GM12878 (cell line): Measurements from ENCODE around the gene C20orf96. TPM values are rescaled to one million over a fixed set of nuclear protein-coding genes. Genes with fewer than 3 reads are reported as not detected.

Experiments
- ATAC-seq: fragments of 200-7000 bp; cut with Tn5 transposase; 3 replicates; pipeline ENCODE4 v1.9.1; 2020; ENCODE audit warnings: mild to moderate bottlenecking, moderate library complexity
- BruUV-seq: library from RNA; stranded (reverse); fragments of 400-500 nt; replicated peaks from 2 replicates; lab custom pipeline; 2021; lab: Mats Ljungman, UMichigan
- CTCF ChIA-PET: fragments of 300-600 bp; sonication (Branson Sonifier 250); formaldehyde crosslinking; extraction: SDS; loops from one replicate; lab custom pipeline; 2021; ENCODE audit warnings: inconsistent platforms; lab: Yijun Ruan, JAX
- POLR2A ChIA-PET: fragments of 350-600 bp; formaldehyde crosslinking; extraction: SDS; loops from one replicate; lab custom pipeline; 2021; ENCODE audit warnings: inconsistent platforms; lab: Charles Lee
- RAD21 ChIA-PET: fragments of 300-600 bp; sonication (Branson Sonifier 250); formaldehyde crosslinking; loops from one replicate; lab custom pipeline; 2023; ENCODE audit warnings: antibody characterized with exemption; ENCODE audit not compliant: unreplicated experiment; lab: Charles Lee
- SMC1A ChIA-PET: fragments of 300-600 bp; sonication (Branson Sonifier 250); formaldehyde crosslinking; loops from one replicate; lab custom pipeline; 2023; ENCODE audit not compliant: unreplicated experiment, uncharacterized antibody; lab: Charles Lee
- DNase-seq: peaks from one replicate; pipeline ENCODE4 v3.0.0-alpha.2; 2011; ENCODE audit warnings: low read depth, low spot score
- FAIRE-seq: peaks from 3 replicates; lab custom pipeline; 2011; peaks lifted over from hg19 to GRCh38; lab: Jason Lieb, UNC
- H2AFZ ChIP-seq: 2 replicates; pipeline ENCODE4 v1.6.0; 2011; ENCODE audit warnings: low read depth, low read length, control low read depth; ENCODE audit not compliant: control insufficient read depth
- H3K27ac ChIP-seq: 2 replicates; pipeline ENCODE4 v1.5.1; 2011; ENCODE audit warnings: control low read depth; ENCODE audit not compliant: control insufficient read depth, insufficient read depth
- H3K27me3 ChIP-seq, 2 experiments: replicated peaks in 1 of 2; 2 replicates each; pipeline versions ENCODE4 v1.6.0 to v1.6.1; 2011; ENCODE audit warnings: low read length in 1 of 2; ENCODE audit not compliant: control insufficient read depth in 2 of 2, insufficient read depth in 2 of 2
- H3K36me3 ChIP-seq, 2 experiments: 2 replicates each; pipeline ENCODE4 v1.5.1; 2011; ENCODE audit warnings: low read length in 1 of 2; ENCODE audit not compliant: control insufficient read depth in 2 of 2, insufficient read depth in 2 of 2
- H3K4me1 ChIP-seq: 2 replicates; pipeline ENCODE4 v1.6.1; 2011; ENCODE audit warnings: mild to moderate bottlenecking, low read length, moderate library complexity, mixed read lengths; ENCODE audit not compliant: control insufficient read depth, insufficient read depth
- H3K4me2 ChIP-seq: 2 replicates; pipeline ENCODE4 v1.6.0; 2011; ENCODE audit warnings: control low read depth; ENCODE audit not compliant: control insufficient read depth, insufficient read depth
- H3K4me3 ChIP-seq: fragments of 200-600 bp; sonication (generic); 2 replicates; pipeline ENCODE4 v1.5.1; 2016
- H3K79me2 ChIP-seq: 2 replicates; pipeline ENCODE4 v1.6.0; 2011; ENCODE audit warnings: low read length; ENCODE audit not compliant: control insufficient read depth, insufficient read depth
- H3K9ac ChIP-seq: 2 replicates; pipeline ENCODE4 v1.8.0; 2011; ENCODE audit warnings: low read length, control low read depth, mixed read lengths; ENCODE audit not compliant: control insufficient read depth, insufficient read depth
- H3K9me3 ChIP-seq: replicated peaks from 3 replicates; pipeline ENCODE4 v1.5.1; 2011; ENCODE audit warnings: mild to moderate bottlenecking, low read length; ENCODE audit not compliant: control insufficient read depth, insufficient read depth
- H4K20me1 ChIP-seq: 2 replicates; pipeline ENCODE4 v1.6.0; 2011; ENCODE audit not compliant: control insufficient read depth, insufficient read depth
- BACH1 ChIP-seq: fragments of 450-650 bp; IDR thresholded peaks from 2 replicates; pipeline ENCODE4 v1.6.1; 2017; ENCODE audit warnings: mild to moderate bottlenecking, borderline replicate concordance
- CUX1 ChIP-seq: IDR thresholded peaks from 2 replicates; pipeline ENCODE4 v1.6.1; 2012; ENCODE audit warnings: improper control_type of control experiment, low read depth, low read length; ENCODE audit not compliant: insufficient replicate concordance
- IKZF1 ChIP-seq: fragments of 450-650 bp; conservative IDR thresholded peaks from 2 replicates; pipeline ENCODE4 v1.6.1; 2017; ENCODE audit warnings: antibody characterized with exemption, mild to moderate bottlenecking
- IKZF2 ChIP-seq, 2 experiments: fragments of 450-650 bp; IDR thresholded peaks; 2 replicates each; pipeline ENCODE4 v1.6.1; 2017; ENCODE audit warnings: mild to moderate bottlenecking in 2 of 2, moderate library complexity in 2 of 2
- JUNB ChIP-seq: IDR thresholded peaks from 2 replicates; pipeline ENCODE4 v1.6.1; 2016; ENCODE audit warnings: antibody characterized with exemption, mild to moderate bottlenecking
- MEF2B ChIP-seq: fragments of 450-650 bp; IDR thresholded peaks from 2 replicates; pipeline ENCODE4 v1.6.1; 2018; ENCODE audit warnings: mild to moderate bottlenecking, moderate library complexity; ENCODE audit not compliant: partially characterized antibody, poor library complexity, severe bottlenecking
- NBN ChIP-seq: fragments of 450-650 bp; IDR thresholded peaks from 2 replicates; pipeline ENCODE4 v1.6.1; 2016
- RB1 ChIP-seq: fragments of 450-650 bp; formaldehyde crosslinking; IDR thresholded peaks from 2 replicates; pipeline ENCODE4 v1.6.1; 2017; ENCODE audit warnings: mild to moderate bottlenecking, borderline replicate concordance
- RELA ChIP-seq: fragments of 450-650 bp; IDR thresholded peaks from 2 replicates; pipeline ENCODE4 v1.8.0; 2014; ENCODE audit warnings: borderline replicate concordance; ENCODE audit not compliant: partially characterized antibody
- RFX5 ChIP-seq: IDR thresholded peaks from 2 replicates; pipeline ENCODE4 v1.6.1; 2011; ENCODE audit warnings: low read depth, low read length, improper control_type of control experiment
- TAF1 ChIP-seq: IDR thresholded peaks from 2 replicates; pipeline ENCODE4 v1.6.1; 2011; ENCODE audit warnings: mild to moderate bottlenecking, low read depth, low read length, borderline replicate concordance
- TCF12 ChIP-seq: IDR thresholded peaks from 2 replicates; pipeline ENCODE4 v1.6.1; 2011; ENCODE audit warnings: low read depth, mild to moderate bottlenecking, low read length
- TCF7 ChIP-seq: IDR thresholded peaks from 2 replicates; pipeline ENCODE4 v1.6.1; 2014; ENCODE audit warnings: antibody characterized with exemption, borderline replicate concordance
- USF1 ChIP-seq: IDR thresholded peaks from 2 replicates; pipeline ENCODE4 v1.6.1; 2011; ENCODE audit warnings: borderline replicate concordance, low read depth, mild to moderate bottlenecking, moderate library complexity, mixed read lengths, low read length; ENCODE audit not compliant: insufficient read depth; ENCODE audit errors: extremely low read length
- ZNF274 ChIP-seq: IDR thresholded peaks from one replicate; pipeline ENCODE4 v1.8.0; 2011; ENCODE audit not compliant: insufficient read length, insufficient read depth
- WGBS: methylation state at CpG from one replicate; pipeline ENCODE4 v1.1.6; 2016; ENCODE audit warnings: low lambda C conversion rate; ENCODE audit not compliant: insufficient replicate concordance, insufficient coverage; ENCODE audit errors: missing lambda C conversion rate; 5-methylcytosine and 5-hydroxymethylcytosine counted together
- in situ Hi-C: fragments of 300-500 bp; cut with MboI; formaldehyde crosslinking; loops from 9 replicates; pipeline ENCODE4 v1.14.3; 2018; ENCODE audit warnings: mixed read lengths
- intact Hi-C: fragments of 100-400 bp; cut with micrococcal nuclease; formaldehyde crosslinking; loops from one replicate; pipeline ENCODE4 v1.14.2; 2022; ENCODE audit not compliant: unreplicated experiment
- polyA plus RNA-seq, 11 experiments: library from polyadenylated mRNA; depleted of rRNA in 4 of 11; unstranded in 6 of 11; stranded (reverse) in 5 of 11; fragments of >200 nt; fragmentation: Nextera tagmentation in 4 of 11; fragmentation: Illumina TruSeq in 1 of 11; extraction: Ambion mirVana in 4 of 11; extraction: Trizol in 1 of 11; gene quantifications; 1 replicate in 1 of 11; 2 replicates in 10 of 11; pipeline versions ENCODE4 v1.2.1 to v1.2.3, GENCODE V29; 2011 to 2016; ENCODE audit warnings: inconsistent platforms in 2 of 11, missing spikeins in 2 of 11, low read depth in 1 of 11
- total RNA-seq, 4 experiments: library from RNA; depleted of rRNA in 3 of 4; stranded (reverse); fragments of >200 nt in 3 of 4; fragmentation: Illumina TruSeq in 1 of 4; extraction: Trizol in 1 of 4; gene quantifications; 2 replicates each; pipeline versions ENCODE4 v1.2.1 to v1.2.3, GENCODE V29; 2013 to 2021

Gene C20orf96
- total and polyA plus RNA-seq, 10 of the 15 experiments (the other 5 are each of a cell fraction or from before 2014, with no cell fraction given), result 1.4 to 8.6 (median 5.9) TPM

- peak; percentile 69; the same call in 1 of the 2 replicates for TF ChIP-seq RB1
- TF ChIP-seq ZNF274, result no peak
- TF ChIP-seq IKZF2 (IDR thresholded peaks at IDR 0.05), result 0 out of 4 replicates have a peak, but pooled peaks have one; percentile 18 to 25
- peak; percentile 60; the same call in 1 of the 2 replicates for TF ChIP-seq RFX5
- TF ChIP-seq RELA, result peak; percentile 13
- no peak for TF ChIP-seq TCF7
- TF ChIP-seq MEF2B, result peak; percentile 49
- TF ChIP-seq IKZF1, result peak; percentile 44; the same call in 1 of the 2 replicates
- peak; percentile 23; the same call in 1 of the 2 replicates for TF ChIP-seq BACH1
- TF ChIP-seq NBN, result 0 out of 2 replicates have a peak, but pooled peaks have one; percentile 41
Observed at GRCh38 chr20:327186-328026, 36.9 kb upstream of the C20orf96 start (continued).

- SMC1A ChIA-PET, result interaction anchor here (3.3 kb wide), 1 partner anchor 28 kb away, joined by 15 read pairs; no protein-coding TSS in a partner anchor
- under 1% methylated on average over 31 of the region's 38 CpGs for WGBS
- Histone ChIP-seq H2AFZ (peak overlapping the region; percentile 46), H3K27me3 (no peaks in the 10 kb centered on the region), H3K9me3 (no peaks in the 10 kb centered on the region), H3K4me2 (peak overlapping the region; percentile 73; the same call in 1 of the 2 replicates), H4K20me1 (peaks cover 4% of the 10 kb centered on the region), H3K36me3 (no peaks in the 10 kb centered on the region; a peak in 1 of 4 replicates), H3K27ac (peak overlapping the region; percentile 74), H3K79me2 (peaks cover 11% of the 10 kb centered on the region), H3K9ac (peak overlapping the region; percentile 73), H3K4me3 (peak overlapping the region; percentile 85), H3K4me1 (peaks cover 15% of the 10 kb centered on the region)
- RAD21 ChIA-PET, result interaction anchor here (1.3 kb wide), 1 partner anchor 29 kb away, joined by 4 read pairs; the partner anchor contains the start of gene ZCCHC3
- BruUV-seq, result TSS peak; percentile 54
- no peak for DNase-seq
- CTCF ChIA-PET, result no interaction called here
- FAIRE-seq, result no peak
- POLR2A ChIA-PET, result interaction anchor here (0.9 to 4.5 kb wide), 2 partner anchors 20 to 27 kb away, joined by 3 to 30 read pairs; partner anchors contain the start of gene NRSN2
- intact Hi-C loops (loop anchor here (1.0 kb wide), 1 partner anchor 36 kb away; the partner anchor contains the start of gene C20orf96), in situ Hi-C loops (no loop called here)
- ATAC-seq, result no peak
- TF ChIP-seq TCF12 (0 out of 2 replicates have a peak, but pooled peaks have one; percentile 5), TAF1 (no peak), CUX1 (no peak), JUNB (no peak), USF1 (no peak)
Observed at GRCh38 chr20:326645-327185, 36.2 kb upstream of the C20orf96 start.
